AG04450 (cell line): ENCODE results near the gene SCEL. TPM values are rescaled to one million over a fixed set of nuclear protein-coding genes. Genes with fewer than 3 reads are reported as not detected.

Experiments
- CTCF ChIA-PET: fragments of 300-600, 350-600 bp; formaldehyde crosslinking; extraction: SDS; loops from one replicate; lab custom pipeline; 2022; ENCODE audit warnings: antibody characterized with exemption, inconsistent platforms; lab: Charles Lee
- POLR2A ChIA-PET: fragments of 350-600 bp; formaldehyde crosslinking; extraction: SDS; loops from one replicate; lab custom pipeline; 2021; ENCODE audit warnings: antibody characterized with exemption, inconsistent platforms; lab: Yijun Ruan, JAX
- DNase-seq: peaks from one replicate; pipeline ENCODE4 v3.0.0-alpha.2; 2011; ENCODE audit warnings: low read depth, low spot score
- H3K27ac ChIP-seq: one replicate; pipeline ENCODE4 v1.5.1; 2012; ENCODE audit warnings: low read depth, low read length, control low read depth
- H3K27me3 ChIP-seq: one replicate; pipeline ENCODE4 v1.6.0; 2012; ENCODE audit warnings: low read length; ENCODE audit not compliant: control insufficient read depth, insufficient read depth
- H3K4me3 ChIP-seq: 2 replicates; pipeline ENCODE4 v1.5.1; 2011; ENCODE audit warnings: mild to moderate bottlenecking, low read depth, low read length, control low read depth
- H3K9me3 ChIP-seq: 2 replicates; pipeline ENCODE4 v1.5.1; 2012; ENCODE audit warnings: low read length; ENCODE audit not compliant: control insufficient read depth, insufficient read depth
- polyA plus RNA-seq: library from polyadenylated mRNA; depleted of rRNA; stranded (reverse); fragments of >200 nt; gene quantifications from 2 replicates; pipeline ENCODE4 v1.2.3, GENCODE V29; 2011
- TF ChIP-seq, protein P1 (sequence below): IDR thresholded peaks from 2 replicates; pipeline ENCODE4 v1.5.1; 2011; ENCODE audit warnings: low read depth, low read length, control low read depth, inconsistent platforms

The SCEL gene
- polyA plus RNA-seq, 1 experiment, result not detected

DNA sequence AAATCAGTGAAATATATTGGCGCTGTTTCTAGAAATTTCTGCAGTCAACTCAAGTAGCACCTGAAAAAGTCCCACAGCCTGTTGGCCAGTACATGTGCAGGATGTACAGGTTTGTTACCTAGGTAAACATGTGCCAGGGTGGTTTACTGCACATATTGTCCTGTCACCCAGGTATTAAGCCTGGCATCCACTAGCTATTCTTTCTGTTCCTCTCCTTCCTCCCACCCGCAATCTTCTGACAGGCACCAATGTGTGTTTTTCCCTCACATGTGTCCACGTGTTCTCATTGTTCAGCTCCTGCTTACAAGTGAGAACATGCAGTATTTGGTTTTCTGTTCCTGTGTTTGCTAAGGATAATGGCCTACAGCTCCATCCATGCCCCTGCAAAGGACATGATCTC lies 13.1 kb upstream of the SCEL start:
- ChIA-PET POLR2A (no interaction called here), CTCF (no interaction called here)
- DNase-seq, result no peak
- Histone ChIP-seq H3K9me3 (no peaks in the 10 kb centered on the region), H3K27me3 (no peaks in the 10 kb centered on the region), H3K4me3 (no peak overlapping the region), H3K27ac (no peak overlapping the region)
- TF ChIP-seq, protein P1, sequence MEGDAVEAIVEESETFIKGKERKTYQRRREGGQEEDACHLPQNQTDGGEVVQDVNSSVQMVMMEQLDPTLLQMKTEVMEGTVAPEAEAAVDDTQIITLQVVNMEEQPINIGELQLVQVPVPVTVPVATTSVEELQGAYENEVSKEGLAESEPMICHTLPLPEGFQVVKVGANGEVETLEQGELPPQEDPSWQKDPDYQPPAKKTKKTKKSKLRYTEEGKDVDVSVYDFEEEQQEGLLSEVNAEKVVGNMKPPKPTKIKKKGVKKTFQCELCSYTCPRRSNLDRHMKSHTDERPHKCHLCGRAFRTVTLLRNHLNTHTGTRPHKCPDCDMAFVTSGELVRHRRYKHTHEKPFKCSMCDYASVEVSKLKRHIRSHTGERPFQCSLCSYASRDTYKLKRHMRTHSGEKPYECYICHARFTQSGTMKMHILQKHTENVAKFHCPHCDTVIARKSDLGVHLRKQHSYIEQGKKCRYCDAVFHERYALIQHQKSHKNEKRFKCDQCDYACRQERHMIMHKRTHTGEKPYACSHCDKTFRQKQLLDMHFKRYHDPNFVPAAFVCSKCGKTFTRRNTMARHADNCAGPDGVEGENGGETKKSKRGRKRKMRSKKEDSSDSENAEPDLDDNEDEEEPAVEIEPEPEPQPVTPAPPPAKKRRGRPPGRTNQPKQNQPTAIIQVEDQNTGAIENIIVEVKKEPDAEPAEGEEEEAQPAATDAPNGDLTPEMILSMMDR, result no peak

DNA sequence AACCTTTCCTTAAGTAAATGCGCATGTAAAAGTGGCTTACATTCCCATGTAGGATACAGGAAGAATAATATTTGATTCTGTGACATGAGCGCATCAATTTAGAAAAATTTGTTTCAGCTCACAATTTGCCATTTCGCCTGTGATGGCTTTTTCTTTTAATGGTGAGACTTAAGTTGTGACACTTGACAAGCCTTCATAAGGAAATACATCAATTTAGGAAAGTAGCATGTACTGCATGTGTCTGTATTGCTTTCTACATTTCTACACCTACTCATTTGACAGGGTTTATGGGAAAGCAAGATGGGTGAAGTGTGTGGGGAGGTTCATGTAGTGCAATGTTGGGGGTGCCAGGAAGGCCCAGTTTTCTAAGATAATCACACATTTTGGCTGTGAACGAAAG lies 12.1 kb upstream of the SCEL start:
- H3K9me3 ChIP-seq, result no peaks in the 10 kb centered on the region
- ChIA-PET CTCF (no interaction called here), POLR2A (no interaction called here)
- TF ChIP-seq, protein P1, result no peak
- H3K4me3 ChIP-seq, result no peak overlapping the region
- DNase-seq, result no peak
- H3K27me3 ChIP-seq, result no peaks in the 10 kb centered on the region
- H3K27ac ChIP-seq, result no peak overlapping the region

DNA sequence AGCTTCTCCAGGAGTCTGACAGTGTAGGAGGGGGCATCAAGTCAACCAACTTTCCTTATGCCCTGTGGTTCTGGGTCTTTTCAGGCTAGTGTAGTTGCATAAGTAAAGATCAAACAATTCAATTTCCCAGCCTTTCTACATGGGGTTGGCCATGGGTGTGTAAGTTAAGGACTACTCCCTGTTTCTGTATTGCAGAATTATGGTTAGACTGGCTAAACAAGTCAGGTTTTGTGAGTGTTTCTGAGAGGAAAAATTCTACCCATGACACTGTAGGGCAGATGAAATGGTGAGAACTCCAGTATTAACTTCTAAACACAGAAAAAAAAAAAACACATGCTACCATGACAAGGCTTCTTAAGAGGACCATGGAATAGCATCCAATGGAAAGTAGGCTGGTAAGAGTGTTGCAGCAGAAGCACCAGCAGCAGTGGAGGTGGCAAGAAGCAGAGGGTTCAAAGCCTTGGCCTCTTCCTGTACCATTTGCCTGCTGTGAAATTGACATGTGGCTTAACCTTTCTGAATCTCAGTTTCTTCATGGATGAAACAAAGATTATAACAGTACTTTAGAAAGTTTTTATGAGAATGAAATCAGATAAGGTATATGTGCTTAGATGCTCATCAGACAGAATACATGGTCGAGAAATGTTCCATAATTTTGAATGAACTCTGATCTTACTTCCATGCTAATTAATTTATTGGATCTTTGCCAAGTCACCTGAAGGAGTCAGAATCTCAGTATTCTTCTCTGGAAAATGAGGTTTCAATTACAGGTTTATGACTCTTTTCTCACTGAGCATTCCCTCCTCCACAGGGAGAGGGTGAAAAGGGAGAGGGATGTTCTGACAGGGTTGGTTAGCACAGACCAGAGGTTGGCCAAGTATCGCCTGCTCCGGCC lies 11.4 kb upstream of the SCEL start:
- H3K27ac ChIP-seq, result no peak overlapping the region
- TF ChIP-seq, protein P1, result no peak
- H3K4me3 ChIP-seq, result no peak overlapping the region
- no peak for DNase-seq
- ChIA-PET CTCF (no interaction called here), POLR2A (no interaction called here)
- no peaks in the 10 kb centered on the region for H3K27me3 ChIP-seq
- H3K9me3 ChIP-seq, result no peaks in the 10 kb centered on the region

DNA sequence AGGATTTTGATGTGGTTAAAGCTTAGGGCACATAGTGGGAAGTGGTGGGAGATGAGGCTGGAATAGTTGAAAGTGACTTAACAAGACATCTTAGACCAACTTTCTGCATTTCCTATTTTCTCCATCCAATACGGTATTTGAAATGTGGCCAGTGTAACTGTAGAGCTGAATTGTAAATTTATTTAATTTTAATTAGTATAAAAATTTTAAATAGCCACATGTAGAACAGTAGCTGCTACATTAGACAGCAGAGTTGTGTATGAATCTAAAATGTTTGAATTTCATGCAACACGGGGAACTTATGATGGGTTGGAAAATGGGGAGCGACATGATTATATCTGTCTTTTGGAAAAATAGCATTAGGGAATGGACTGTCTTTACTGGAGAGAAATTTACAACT lies 7.1 kb upstream of the SCEL start:
- Histone ChIP-seq H3K9me3 (no peaks in the 10 kb centered on the region), H3K27ac (no peak overlapping the region), H3K4me3 (no peak overlapping the region), H3K27me3 (no peaks in the 10 kb centered on the region)
- ChIA-PET POLR2A (no interaction called here), CTCF (no interaction called here)
- DNase-seq, result no peak
- TF ChIP-seq, protein P1, result no peak

DNA sequence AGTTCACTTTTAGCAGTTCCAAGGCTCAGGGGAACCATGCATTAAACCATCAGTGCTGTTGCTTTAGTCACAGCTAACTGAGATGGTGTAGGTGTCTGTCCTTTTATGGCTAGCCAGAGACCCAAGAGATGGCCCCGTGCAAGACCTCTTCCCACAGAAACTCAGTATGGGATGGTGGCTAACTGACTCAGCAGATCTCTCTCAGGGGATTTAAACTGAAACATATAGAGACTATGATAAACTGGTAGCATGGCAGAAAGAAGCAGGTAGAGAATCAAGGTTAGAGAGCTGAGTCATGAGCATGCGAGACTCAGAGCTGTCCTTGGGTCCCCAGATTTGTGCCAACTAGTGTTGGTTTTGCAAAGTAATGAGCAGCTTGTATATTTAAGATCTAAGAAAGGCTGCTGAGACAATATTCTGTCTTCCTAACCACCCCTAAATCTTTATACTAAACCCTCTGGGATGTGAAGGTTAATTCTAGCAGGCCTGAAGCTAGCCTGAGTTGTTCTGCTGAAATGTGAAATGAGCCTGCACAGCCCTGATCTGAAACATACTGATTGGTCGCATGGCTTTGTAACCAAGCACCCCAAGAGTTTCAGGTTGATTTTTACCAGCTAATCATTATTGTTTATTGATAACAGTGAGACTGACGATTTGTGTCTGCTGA lies 6.5 kb upstream of the SCEL start:
- H3K4me3 ChIP-seq, result no peak overlapping the region
- no peaks in the 10 kb centered on the region for H3K27me3 ChIP-seq
- H3K9me3 ChIP-seq, result no peaks in the 10 kb centered on the region
- H3K27ac ChIP-seq, result no peak overlapping the region
- DNase-seq, result no peak
- TF ChIP-seq, protein P1, result no peak
- ChIA-PET POLR2A (no interaction called here), CTCF (no interaction called here)
